IMR-90 (cell line): ENCODE data around the gene PARD3. TPM values are rescaled to one million over a fixed set of nuclear protein-coding genes. Genes with fewer than 3 reads are reported as not detected.

Experiments used
- ATAC-seq: fragments of 200-7000 bp; cut with Tn5 transposase; 2 replicates; pipeline ENCODE4 v1.9.1; 2020; ENCODE audit warnings: low read depth, mild to moderate bottlenecking, moderate library complexity
- BruUV-seq: library from RNA; stranded (reverse); fragments of 400-500 nt; replicated peaks from 2 replicates; lab custom pipeline; 2021; lab: Mats Ljungman, UMichigan
- CTCF ChIA-PET: fragments of 300-600 bp; formaldehyde crosslinking; extraction: SDS; loops from one replicate; lab custom pipeline; 2021; ENCODE audit warnings: antibody characterized with exemption; lab: Yijun Ruan, JAX
- POLR2A ChIA-PET: fragments of 300-600 bp; sonication (Branson Sonifier 250); formaldehyde crosslinking; loops from one replicate; lab custom pipeline; 2022; ENCODE audit warnings: antibody characterized with exemption; ENCODE audit not compliant: unreplicated experiment; lab: Charles Lee
- DNase-seq: peaks from one replicate; pipeline ENCODE4 v3.0.0; 2013
- H2AFZ ChIP-seq: replicated peaks from 2 replicates; pipeline ENCODE3; 2013; ENCODE audit warnings: low read length, mild to moderate bottlenecking; ENCODE audit not compliant: poor library complexity
- H2AK5ac ChIP-seq: 2 replicates; pipeline ENCODE4 v1.6.1; 2013; ENCODE audit warnings: low read depth, low read length, inconsistent platforms
- H2AK9ac ChIP-seq: replicated peaks from 2 replicates; pipeline ENCODE3; 2013; ENCODE audit warnings: mild to moderate bottlenecking, low read depth, low read length, moderate library complexity; ENCODE audit not compliant: poor library complexity
- H2BK120ac ChIP-seq: 2 replicates; pipeline ENCODE4 v1.6.1; 2013; ENCODE audit warnings: low read depth, low read length, inconsistent platforms
- H2BK15ac ChIP-seq: 3 replicates; pipeline ENCODE4 v1.6.1; 2013; ENCODE audit warnings: low read depth, low read length, inconsistent platforms
- H2BK20ac ChIP-seq: 2 replicates; pipeline ENCODE4 v1.6.1; 2013; ENCODE audit warnings: low read depth, mild to moderate bottlenecking, inconsistent platforms, low read length, moderate library complexity
- H2BK5ac ChIP-seq: 2 replicates; pipeline ENCODE4 v1.6.1; 2013; ENCODE audit warnings: mild to moderate bottlenecking, low read depth, low read length, inconsistent platforms; ENCODE audit not compliant: poor library complexity, severe bottlenecking
- H3K14ac ChIP-seq: replicated peaks from 2 replicates; pipeline ENCODE4 v1.6.1; 2013; ENCODE audit warnings: low read depth, low read length, inconsistent platforms
- H3K18ac ChIP-seq: 2 replicates; pipeline ENCODE4 v1.6.1; 2013; ENCODE audit warnings: low read depth, low read length, control low read depth
- H3K23ac ChIP-seq: 2 replicates; pipeline ENCODE4 v1.6.1; 2013; ENCODE audit warnings: low read depth, low read length, inconsistent platforms
- H3K27ac ChIP-seq: 2 replicates; pipeline ENCODE4 v1.5.1; 2013; ENCODE audit warnings: mild to moderate bottlenecking, control low read depth, low read length; ENCODE audit not compliant: insufficient read depth
- H3K27me3 ChIP-seq: 2 replicates; pipeline ENCODE4 v1.6.1; 2013; ENCODE audit warnings: low read length; ENCODE audit not compliant: control insufficient read depth, insufficient read depth
- H3K36me3 ChIP-seq: 2 replicates; pipeline ENCODE4 v1.6.1; 2013; ENCODE audit warnings: low read length, mixed read lengths; ENCODE audit not compliant: control insufficient read depth, insufficient read depth
- H3K4ac ChIP-seq: 2 replicates; pipeline ENCODE4 v1.6.1; 2013; ENCODE audit warnings: low read depth, low read length, inconsistent platforms
- H3K4me1 ChIP-seq: 2 replicates; pipeline ENCODE4 v1.6.1; 2013; ENCODE audit warnings: low read length, mixed read lengths; ENCODE audit not compliant: control insufficient read depth, insufficient read depth
- H3K4me2 ChIP-seq: 2 replicates; pipeline ENCODE4 v1.6.1; 2013; ENCODE audit warnings: low read depth, mild to moderate bottlenecking, control low read depth, low read length, moderate library complexity
- H3K4me3 ChIP-seq: 2 replicates; pipeline ENCODE4 v1.5.1; 2013; ENCODE audit warnings: low read depth, mild to moderate bottlenecking, control low read depth, low read length, moderate library complexity; ENCODE audit not compliant: insufficient read depth
- H3K56ac ChIP-seq: 2 replicates; pipeline ENCODE4 v1.6.1; 2013; ENCODE audit warnings: low read length, inconsistent platforms; ENCODE audit not compliant: insufficient read depth; ENCODE audit errors: extremely low read depth
- H3K79me1 ChIP-seq, 2 experiments: 2 replicates each; pipeline ENCODE4 v1.6.1; 2013; ENCODE audit warnings: low read length in 2 of 2, inconsistent platforms in 1 of 2, low read depth in 1 of 2
- H3K9ac ChIP-seq: 2 replicates; pipeline ENCODE4 v1.6.1; 2013; ENCODE audit warnings: low read depth, low read length, control low read depth
- H3K9me1 ChIP-seq: 2 replicates; pipeline ENCODE4 v1.6.1; 2013; ENCODE audit warnings: low read length, inconsistent platforms; ENCODE audit not compliant: insufficient read depth
- H3K9me3 ChIP-seq: 2 replicates; pipeline ENCODE4 v1.6.1; 2013; ENCODE audit warnings: low read length; ENCODE audit not compliant: control insufficient read depth, insufficient read depth
- H4K20me1 ChIP-seq: 2 replicates; pipeline ENCODE4 v1.6.1; 2013; ENCODE audit warnings: low read length, inconsistent platforms; ENCODE audit not compliant: insufficient read depth
- H4K5ac ChIP-seq: 2 replicates; pipeline ENCODE4 v1.6.1; 2013; ENCODE audit warnings: mild to moderate bottlenecking, low read depth, low read length, control low read depth
- H4K8ac ChIP-seq, 2 experiments: 2 replicates each; pipeline ENCODE4 v1.6.1; 2013; ENCODE audit warnings: low read depth in 2 of 2, low read length in 2 of 2, control low read depth in 1 of 2, inconsistent platforms in 1 of 2
- H4K91ac ChIP-seq: 2 replicates; pipeline ENCODE4 v1.6.1; 2013; ENCODE audit warnings: low read depth, low read length, inconsistent platforms; ENCODE audit not compliant: insufficient read depth
- FOS ChIP-seq: fragments of 150-350 bp; IDR thresholded peaks from 2 replicates; pipeline ENCODE4 v1.6.1; 2016; ENCODE audit warnings: low read depth, low read length
- MAFK ChIP-seq: IDR thresholded peaks from 2 replicates; pipeline ENCODE4 v1.6.1; 2012; ENCODE audit warnings: low read depth, low read length, improper control_type of control experiment
- WGBS, 2 experiments: methylation state at CpG; one replicate each; pipeline versions ENCODE4 v1.1.5 to v1.1.7; 2013; ENCODE audit warnings: missing lambda C conversion rate in 2 of 2; ENCODE audit not compliant: insufficient read length in 1 of 2; ENCODE audit errors: extremely low coverage in 2 of 2; 5-methylcytosine and 5-hydroxymethylcytosine counted together
- dilution Hi-C: fragments of 300-500 bp; cut with HindIII; formaldehyde crosslinking; loops from one replicate; pipeline ENCODE4 v1.14.3; 2018; ENCODE audit warnings: low sequenced_read_pairs; ENCODE audit not compliant: unreplicated experiment
- in situ Hi-C: fragments of 300-500 bp; cut with MboI; formaldehyde crosslinking; loops from 3 replicates; pipeline ENCODE4 v1.14.3; 2019; ENCODE audit warnings: low sequenced_read_pairs, inconsistent platforms, mixed read lengths
- intact Hi-C: fragments of 100-400 bp; cut with micrococcal nuclease; formaldehyde crosslinking; loops from 2 replicates; pipeline ENCODE4 v1.10.0; 2022
- polyA plus RNA-seq, 3 experiments: library from polyadenylated mRNA; depleted of rRNA; stranded (reverse); fragments of >200 nt; gene quantifications; 2 replicates each; pipeline ENCODE4 v1.2.3, GENCODE V29; 2012; ENCODE audit warnings: low replicate concordance in 1 of 3
- total RNA-seq: library from RNA; depleted of rRNA; stranded (reverse); fragments of >200 nt; gene quantifications from 2 replicates; pipeline ENCODE4 v1.2.3, GENCODE V29; 2012

PARD3 gene
- total and polyA plus RNA-seq, 2 of the 4 experiments (the other 2 are of a cell fraction) = 14.6 to 37.5 TPM

GRCh38 chr10:34389801-34390200 is 425.3 kb downstream of the PARD3 start:
- in situ Hi-C loops = no loop called here
- ChIA-PET CTCF (no interaction called here), POLR2A (no interaction called here)
- Histone ChIP-seq H3K4me1 (peaks cover 2% of the 10 kb centered on the region), H3K14ac (no peak overlapping the region), H3K9me3 (no peaks in the 10 kb centered on the region), H4K5ac (no peak overlapping the region), H3K79me1 (no peaks in the 10 kb centered on the region), H2AK5ac (no peak overlapping the region), H3K27ac (no peak overlapping the region), H2BK120ac (no peak overlapping the region), H3K56ac (no peak overlapping the region), H3K4me2 (peak overlapping the region; percentile 78; the same call in 1 of the 2 replicates), H3K4ac (0 out of 2 replicates have a peak overlapping the region, but pooled peaks have one; percentile 28), H2BK20ac (peak overlapping the region; percentile 27; the same call in 1 of the 2 replicates), H2BK5ac (peak overlapping the region; percentile 63), H3K23ac (peak overlapping the region; percentile 13; the same call in 1 of the 2 replicates), H3K18ac (no peak overlapping the region), H3K27me3 (no peaks in the 10 kb centered on the region), H2AK9ac (no peak overlapping the region), H3K4me3 (no peak overlapping the region), H3K36me3 (no peaks in the 10 kb centered on the region), H4K91ac (0 out of 2 replicates have a peak overlapping the region, but pooled peaks have one; percentile 11), H3K9me1 (no peaks in the 10 kb centered on the region), H4K20me1 (no peaks in the 10 kb centered on the region), H2AFZ (no peak overlapping the region), H2BK15ac (peak overlapping the region; percentile 32; the same call in 1 of the 3 replicates), H4K8ac (no peak overlapping the region), H3K9ac (no peak overlapping the region)
- TF ChIP-seq MAFK = 0 out of 2 replicates have a peak, but pooled peaks have one; percentile 10
- TF ChIP-seq FOS = no peak
- DNase-seq = peak; percentile 54
- ATAC-seq = no peak
- no CpG with 5 or more reads among the region's 3 CpGs for WGBS, 2 experiments
- intact Hi-C loops = loop anchor here (10.0 kb wide), 1 partner anchor 1055 kb away; the partner anchor contains the start of gene NRP1
- no TSS peak for BruUV-seq
- dilution Hi-C loops = no loop called here
